HG03432 (cell line): ENCODE data around the gene PSMA6.
"Not testable (repeated sequence)": the region's sequence is repeated elsewhere in the genome, so short reads cannot be mapped to it uniquely, and the experiment has no call there.

Experiments
- ATAC-seq: cut with Tn5 transposase; IDR thresholded peaks from one replicate; pipeline ENCODE4 v1.9.1; 2021; ENCODE audit warnings: mild to moderate bottlenecking, moderate library complexity; ENCODE audit not compliant: unreplicated experiment

PSMA6 gene

GRCh38 chr14:35319509-35319908 is 27.3 kb downstream of the PSMA6 start:
- no peak for ATAC-seq

GRCh38 chr14:35320472-35320871 is 28.3 kb downstream of the PSMA6 start:
- ATAC-seq, result no peak

GRCh38 chr14:35326375-35326774 is 34.2 kb downstream of the PSMA6 start:
- no peak for ATAC-seq

GRCh38 chr14:35331605-35332516 is 39.7 kb downstream of the PSMA6 start:
- ATAC-seq, result peak; percentile 63

GRCh38 chr14:35332517-35333263 is 40.5 kb downstream of the PSMA6 start:
- peak; percentile 45 for ATAC-seq

- peak; percentile 9 for ATAC-seq
Measured at GRCh38 chr14:35333264-35333730, 41.1 kb downstream of the PSMA6 start.

- ATAC-seq, result no peak
Measured at GRCh38 chr14:35333797-35334743, 41.9 kb downstream of the PSMA6 start.

- ATAC-seq, result no peak
Measured at GRCh38 chr14:35335388-35336092, 43.4 kb downstream of the PSMA6 start.

- ATAC-seq, result not testable (repeated sequence)
Measured at GRCh38 chr14:35336171-35336493, 44.0 kb downstream of the PSMA6 start.

- ATAC-seq, result no peak
Measured at GRCh38 chr14:35336494-35337268, 44.5 kb downstream of the PSMA6 start.

GRCh38 chr14:35337269-35338255 is 45.4 kb downstream of the PSMA6 start:
- no peak for ATAC-seq

- ATAC-seq, result no peak
Measured at GRCh38 chr14:35338731-35339405, 46.7 kb downstream of the PSMA6 start.

- no peak for ATAC-seq
Measured at GRCh38 chr14:35339761-35340406, 47.7 kb downstream of the PSMA6 start.

GRCh38 chr14:35340616-35341453 is 48.7 kb downstream of the PSMA6 start:
- ATAC-seq, result no peak

- peak; percentile 51 for ATAC-seq
Measured at GRCh38 chr14:35341454-35341750, 49.2 kb downstream of the PSMA6 start.

GRCh38 chr14:35341751-35342488 is 49.7 kb downstream of the PSMA6 start:
- no peak for ATAC-seq
